Activated CD4-positive, alpha-beta T cell treated with anti-CD3 and anti-CD28 coated beads, Interleukin-2, amount 50 U/mL, for 24 hours (primary cell): ENCODE data around the gene SWAP70.

ENCODE experiments used
- DNase-seq, 2 donors: peaks; one replicate each; pipeline ENCODE4 v3.0.0-alpha.2; 2020; ENCODE audit warnings: low read depth in 1 of 2, low spot score in 1 of 2

Gene SWAP70

GRCh38 chr11:9773524-9773923 lies 109.6 kb downstream of the SWAP70 start:
- no peak for DNase-seq

- no peak for DNase-seq
Measured at GRCh38 chr11:9774109-9774508, 110.2 kb downstream of the SWAP70 start.

GRCh38 chr11:9774591-9775397 lies 110.9 kb downstream of the SWAP70 start:
- DNase-seq = no peak

GRCh38 chr11:9775398-9775779 lies 111.5 kb downstream of the SWAP70 start:
- no peak for DNase-seq

DNA sequence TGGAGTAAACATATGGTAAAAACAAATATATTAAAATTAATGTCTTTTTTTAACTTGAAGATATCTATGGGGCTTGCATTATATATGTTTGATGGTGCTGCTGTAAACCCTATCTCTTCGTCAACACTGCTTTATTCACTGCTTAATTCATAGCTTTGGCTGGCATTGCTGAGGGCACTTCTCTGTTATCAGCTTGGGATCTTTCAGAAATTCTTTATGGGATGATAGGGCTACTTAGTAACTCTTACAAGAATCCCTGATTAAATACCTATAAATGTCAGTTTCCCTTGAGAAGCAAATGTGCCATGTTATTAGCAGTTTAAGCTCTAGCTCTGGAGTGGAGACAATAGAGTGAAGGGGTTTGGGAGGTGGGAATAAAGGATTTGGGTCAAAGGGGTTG lies 112.3 kb downstream of the SWAP70 start:
- no peak for DNase-seq

DNA sequence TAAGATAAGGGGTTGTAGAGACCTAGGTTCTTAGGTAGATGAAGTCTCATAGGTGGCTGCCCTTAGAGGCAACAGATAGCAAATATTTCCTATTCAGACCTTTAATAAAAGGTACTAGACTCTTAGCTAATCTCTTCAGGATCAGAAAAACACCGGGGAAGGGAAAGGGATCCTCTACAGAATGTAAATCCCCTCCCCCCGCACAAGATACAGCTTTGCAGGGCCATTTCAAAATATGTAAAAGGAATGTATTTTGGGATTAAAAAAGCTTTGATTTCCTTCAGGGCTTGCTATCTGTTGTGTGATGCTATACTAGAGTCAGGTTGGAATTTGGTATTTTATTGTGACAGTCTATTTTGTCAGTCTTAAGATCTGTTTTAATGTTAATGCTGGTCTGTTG lies 113.2 kb downstream of the SWAP70 start:
- no peak for DNase-seq

DNA sequence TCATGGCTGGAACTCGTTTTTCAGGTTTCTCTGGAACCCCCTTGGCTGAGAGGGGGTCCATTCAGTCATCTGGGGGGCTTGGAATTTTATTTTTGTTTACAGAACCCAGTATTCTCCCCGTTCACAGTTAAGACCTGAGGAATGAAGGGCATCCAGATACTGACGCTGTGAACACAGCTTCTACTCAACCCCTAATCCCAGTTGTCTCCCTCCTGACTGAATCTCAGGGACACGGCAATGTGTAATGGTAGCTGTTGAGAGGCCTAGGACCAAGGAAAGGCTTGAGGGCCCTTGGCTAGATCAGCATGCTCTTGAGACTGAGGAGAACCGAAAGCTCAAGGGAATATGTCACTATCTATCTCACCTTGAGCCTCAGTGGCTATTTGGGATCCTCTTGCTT lies 113.6 kb downstream of the SWAP70 start:
- DNase-seq = no peak

DNA sequence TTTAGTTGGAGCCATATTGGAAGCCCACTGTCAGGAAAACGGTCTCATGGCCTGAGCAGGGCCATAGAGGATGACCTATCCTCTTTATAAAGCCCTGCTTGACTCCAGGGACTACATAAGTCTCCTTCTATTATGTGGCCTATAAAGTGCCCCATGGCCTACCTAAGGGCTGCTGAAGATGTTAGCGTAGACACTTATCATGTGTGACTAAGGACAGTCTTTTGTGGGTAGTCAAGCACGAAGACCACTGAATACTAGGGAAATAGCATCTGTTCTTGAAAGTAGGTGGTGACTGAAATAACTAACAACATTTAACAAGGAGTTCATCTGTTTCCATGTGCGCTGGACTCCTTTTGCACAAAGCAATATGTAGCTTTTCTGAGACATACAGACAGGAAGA lies 117.1 kb downstream of the SWAP70 start:
- DNase-seq = no peak

DNA sequence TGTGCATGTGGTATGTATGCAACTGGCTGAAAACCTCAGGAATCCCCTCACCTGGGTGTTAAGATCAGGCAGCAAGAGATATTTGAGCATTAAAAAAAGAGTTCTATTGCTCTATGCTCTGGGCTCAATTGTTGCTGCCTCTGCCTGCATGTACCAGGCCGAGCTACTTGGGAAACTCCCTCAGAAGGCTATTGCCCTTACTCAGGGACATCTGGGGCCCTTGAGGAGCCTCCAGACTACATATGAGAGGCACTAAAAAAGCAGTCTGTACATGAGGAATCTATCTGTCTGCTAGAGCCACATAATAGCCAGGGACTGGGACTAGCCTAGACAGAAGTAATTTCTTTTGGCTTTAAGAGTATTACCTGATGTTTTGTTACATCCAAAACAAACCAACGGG lies 120.1 kb downstream of the SWAP70 start:
- DNase-seq = no peak

- DNase-seq = no peak
Measured at GRCh38 chr11:9784602-9785315, 120.9 kb downstream of the SWAP70 start.

DNA sequence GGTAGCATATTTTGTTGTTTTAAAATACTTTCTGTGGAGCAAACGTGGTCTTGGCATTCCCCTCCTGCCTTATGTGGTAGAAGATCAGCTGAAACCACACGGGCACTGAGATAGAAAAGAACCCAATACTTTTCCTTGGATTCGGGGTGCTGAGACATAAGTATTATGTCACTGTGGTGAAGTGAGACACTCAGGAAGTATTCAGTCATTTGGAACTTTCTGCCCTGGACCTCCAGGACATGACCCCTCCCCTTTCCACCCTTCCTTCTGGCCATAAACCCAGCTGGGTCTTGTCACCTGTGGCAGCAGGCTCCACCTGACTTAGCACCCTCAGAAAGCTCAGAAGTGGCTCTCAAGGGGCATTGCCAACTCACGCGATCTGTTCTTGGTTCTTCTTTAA lies 123.4 kb downstream of the SWAP70 start:
- no peak for DNase-seq

DNA sequence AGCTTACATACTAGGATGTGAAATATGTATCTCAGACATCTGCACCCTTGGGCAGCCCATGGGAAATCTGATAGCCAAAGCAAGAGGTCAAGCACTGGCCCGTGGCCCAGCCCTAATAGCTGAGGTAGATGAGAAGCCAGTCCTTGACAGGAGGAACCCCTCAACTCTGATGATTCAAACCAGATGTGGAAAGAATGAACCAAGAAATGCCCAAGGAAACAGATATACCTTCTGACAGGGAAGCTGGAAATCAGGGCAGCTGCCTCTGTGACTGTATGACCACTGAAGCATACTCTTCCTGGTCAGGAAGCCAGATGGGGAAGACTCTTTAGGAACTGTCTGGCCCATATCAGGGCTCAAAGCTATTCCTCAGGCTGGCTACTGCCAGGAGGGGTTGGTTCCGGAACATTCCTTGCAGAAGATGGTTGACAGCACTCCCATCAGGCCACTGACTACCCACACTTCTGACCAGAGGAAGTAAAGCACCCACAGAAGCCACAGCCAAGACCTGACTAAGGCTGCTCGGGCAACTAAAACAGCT lies 124.2 kb downstream of the SWAP70 start:
- no peak for DNase-seq

GRCh38 chr11:9789910-9790309 lies 126.0 kb downstream of the SWAP70 start:
- DNase-seq = no peak

GRCh38 chr11:9790703-9791102 lies 126.8 kb downstream of the SWAP70 start:
- DNase-seq = no peak

GRCh38 chr11:9796266-9796665 lies 132.4 kb downstream of the SWAP70 start:
- no peak for DNase-seq

GRCh38 chr11:9796854-9797253 lies 133.0 kb downstream of the SWAP70 start:
- DNase-seq = no peak

DNA sequence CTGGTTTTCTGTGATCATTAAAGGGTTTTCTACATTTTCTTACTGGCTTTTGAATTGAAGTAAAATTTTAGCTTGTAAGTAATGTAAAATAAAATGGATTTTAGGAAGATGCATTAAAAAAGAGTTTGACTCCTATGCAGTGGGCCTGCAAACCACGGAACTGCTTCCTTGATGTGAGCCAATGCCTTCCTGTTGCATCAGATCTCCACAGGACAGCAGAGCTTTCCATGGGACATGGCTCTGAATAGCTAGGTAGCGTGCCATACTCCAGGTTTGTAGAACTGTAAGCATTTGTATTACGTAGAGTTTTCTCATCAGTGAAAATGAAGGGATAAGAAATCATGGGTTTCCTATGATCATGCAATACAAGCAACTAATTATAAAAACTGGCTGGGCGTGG lies 133.4 kb downstream of the SWAP70 start:
- DNase-seq = no peak

GRCh38 chr11:9799886-9800285 lies 136.0 kb downstream of the SWAP70 start:
- DNase-seq = no peak

- DNase-seq = no peak
Measured at GRCh38 chr11:9802291-9802861, 138.5 kb downstream of the SWAP70 start.
